Left forelimb (tissue), 1 donor: ENCODE data around the gene PEPD.

ENCODE experiments used
- DNase-seq: peaks from one replicate; pipeline ENCODE4 v3.0.0-alpha.2; 2018; ENCODE audit warnings: low spot score

Gene PEPD

DNA sequence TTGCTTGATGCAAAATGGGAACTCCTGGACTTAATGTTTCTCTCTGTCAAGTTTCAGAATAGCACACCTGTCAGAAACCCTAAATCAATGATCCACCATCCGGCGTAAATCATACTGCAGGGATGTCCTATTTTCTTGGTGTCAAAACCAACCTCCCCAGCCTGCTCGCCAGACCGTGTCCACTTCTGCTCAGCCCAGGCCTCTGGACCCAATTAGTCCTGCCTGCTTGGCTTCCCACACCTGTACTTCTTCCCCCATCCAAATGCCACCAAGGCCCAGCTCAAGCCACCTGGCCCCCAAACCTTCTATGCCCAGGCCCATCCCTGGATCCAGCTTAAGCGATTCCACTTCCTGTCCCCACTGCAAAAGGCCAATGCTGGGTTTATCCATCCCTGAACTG lies 25.1 kb upstream of the PEPD start:
- DNase-seq = no peak

DNA sequence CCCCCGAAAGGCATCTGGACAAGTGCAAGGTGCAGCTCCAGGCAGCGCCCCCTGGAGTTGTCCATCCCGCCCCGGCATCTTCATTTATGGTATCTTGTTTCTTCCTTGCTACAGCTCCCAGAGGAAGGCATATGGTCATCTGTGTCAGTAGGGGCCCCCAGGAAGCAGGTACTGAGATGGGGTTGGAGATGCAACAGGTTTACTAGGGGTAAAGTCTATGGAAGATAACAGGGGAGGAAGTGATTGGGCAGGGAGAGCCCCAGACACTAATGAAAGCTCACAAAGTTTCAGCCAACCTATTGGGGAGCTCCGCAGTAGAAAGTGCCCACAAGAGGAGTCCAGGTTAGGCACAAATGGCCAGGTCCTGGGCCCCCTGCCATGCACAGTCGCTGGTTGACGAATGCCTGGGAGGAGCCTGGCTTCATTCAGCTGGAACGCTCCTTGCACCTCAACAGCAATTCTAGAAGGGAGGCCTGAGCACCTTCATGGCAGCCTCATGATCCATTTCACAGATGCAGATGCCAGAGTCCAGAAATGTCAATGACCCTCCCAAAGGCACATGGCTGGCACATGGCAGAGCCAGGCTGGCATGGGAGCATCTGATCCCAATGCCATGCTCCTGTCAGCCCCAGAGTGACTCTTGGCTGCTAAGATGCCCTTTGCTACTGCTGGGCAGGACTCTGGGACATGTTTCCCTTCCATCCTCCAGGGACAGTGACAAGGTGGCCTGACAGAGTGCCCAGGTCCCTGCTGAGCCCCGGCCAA lies 23.8 kb upstream of the PEPD start:
- DNase-seq = no peak

DNA sequence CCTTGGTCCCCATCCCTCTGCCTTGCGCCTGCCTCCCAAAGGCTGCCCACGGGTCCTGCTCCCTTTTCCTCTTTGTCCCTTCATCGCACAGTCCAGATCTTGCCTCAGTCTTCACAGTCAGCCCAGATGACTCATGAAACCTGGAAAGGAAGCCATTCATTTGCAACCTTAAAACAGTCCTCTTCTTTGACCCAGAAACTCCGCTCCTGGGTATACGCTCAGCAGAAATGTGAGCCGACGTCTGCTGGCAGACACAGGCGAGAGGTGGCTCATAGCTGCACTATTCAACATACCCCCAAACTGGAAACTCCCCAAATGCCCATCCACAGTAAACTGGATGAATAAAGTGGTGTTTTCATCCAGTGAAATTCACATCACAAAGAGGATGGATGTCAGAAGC lies 13.6 kb upstream of the PEPD start:
- no peak for DNase-seq

DNA sequence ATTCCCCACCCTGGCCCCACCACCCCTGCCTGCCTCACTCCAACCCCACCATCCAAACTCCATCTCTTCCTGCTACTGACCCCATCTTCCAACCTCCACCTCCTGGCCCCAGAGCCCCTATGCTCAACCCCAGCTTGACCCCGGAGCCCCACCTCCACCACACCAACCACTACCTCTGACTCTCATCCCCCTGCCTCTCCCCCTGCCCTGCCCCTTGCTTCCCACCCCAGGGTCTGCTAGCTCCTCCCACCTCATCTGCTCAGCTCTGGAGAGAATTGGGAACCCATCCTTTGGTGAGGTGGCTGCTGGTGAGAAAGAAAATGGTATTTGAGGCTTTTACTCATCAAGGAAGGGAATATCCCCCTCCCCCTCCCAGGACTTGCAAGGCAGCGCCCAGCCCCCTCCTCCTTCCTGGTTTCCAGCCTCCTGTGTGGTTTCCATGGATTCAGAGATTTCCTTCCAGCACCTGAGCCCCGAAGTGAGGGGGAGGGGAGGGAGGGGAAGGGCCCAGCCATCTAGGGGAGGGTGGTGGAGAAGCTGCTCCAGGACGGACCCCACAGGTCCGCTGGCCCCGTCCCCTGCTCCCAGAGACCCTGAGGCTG lies 11.4 kb upstream of the PEPD start:
- DNase-seq = no peak

DNA sequence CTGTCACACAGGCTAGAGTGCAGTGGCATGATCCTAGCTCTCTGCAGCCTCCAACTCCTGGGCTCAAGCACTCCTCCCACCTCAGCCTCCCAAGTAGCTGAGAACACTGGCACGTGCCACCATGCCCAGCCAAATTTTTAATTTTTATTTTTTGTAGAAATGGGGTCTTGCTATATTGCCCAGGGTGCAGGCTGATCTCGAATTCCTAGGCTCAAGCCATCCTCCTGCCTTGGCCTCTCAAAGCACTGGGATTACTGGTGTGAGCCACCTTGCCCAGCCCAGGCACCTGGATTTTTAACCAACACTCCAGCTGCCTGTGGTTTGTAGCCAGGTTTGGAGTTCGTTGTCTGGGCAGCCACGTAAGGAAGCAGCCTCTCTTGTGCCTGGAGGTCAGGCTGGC lies 9.3 kb upstream of the PEPD start:
- DNase-seq = no peak

DNA sequence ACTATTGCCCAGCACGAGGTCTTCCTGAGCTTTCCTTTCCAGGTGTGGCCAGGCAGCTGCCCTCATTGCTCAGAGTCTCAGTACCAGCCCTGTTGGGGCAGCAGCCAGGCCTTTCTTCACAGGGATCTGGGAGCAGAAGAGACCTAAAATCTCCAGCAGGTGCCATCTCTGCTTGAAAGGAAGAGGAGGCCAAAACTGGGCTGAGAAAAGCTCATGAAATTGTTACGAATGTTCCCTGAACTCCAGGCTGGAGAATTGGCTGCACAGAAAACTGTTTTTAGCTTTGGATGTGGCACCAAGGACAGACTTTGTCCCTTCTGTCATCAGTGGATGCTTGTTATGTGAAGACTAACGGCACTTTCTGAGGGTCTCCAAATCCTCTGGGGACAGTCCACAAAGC lies 8.7 kb upstream of the PEPD start:
- DNase-seq = no peak

DNA sequence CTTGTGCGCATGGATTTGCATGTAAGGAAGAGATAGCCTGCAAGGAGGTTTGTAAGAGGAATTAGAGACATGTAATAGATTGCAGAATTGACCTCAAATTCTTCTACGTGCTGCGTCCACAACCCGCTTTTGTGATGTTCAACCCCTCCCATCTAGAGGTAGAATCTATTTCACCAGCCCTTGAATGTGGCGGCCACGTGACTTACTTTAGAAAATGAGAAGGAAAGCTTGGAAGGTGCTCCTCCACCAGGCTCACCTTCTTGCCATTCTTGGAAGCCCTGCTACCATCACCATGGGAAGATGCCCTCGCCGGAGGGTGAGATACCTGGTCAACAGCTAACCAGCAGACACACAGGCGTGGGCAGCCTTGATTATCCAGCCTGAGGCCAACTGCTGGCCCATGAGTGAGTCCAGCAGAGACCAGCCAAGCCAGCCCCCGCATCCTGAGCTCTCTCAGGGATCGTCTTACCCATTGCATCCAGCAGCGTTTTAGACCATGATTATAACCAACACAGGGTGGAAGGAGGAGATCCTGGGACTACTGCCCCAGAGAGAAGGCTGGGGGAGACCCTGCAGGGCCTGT lies 7.6 kb upstream of the PEPD start:
- no peak for DNase-seq

DNA sequence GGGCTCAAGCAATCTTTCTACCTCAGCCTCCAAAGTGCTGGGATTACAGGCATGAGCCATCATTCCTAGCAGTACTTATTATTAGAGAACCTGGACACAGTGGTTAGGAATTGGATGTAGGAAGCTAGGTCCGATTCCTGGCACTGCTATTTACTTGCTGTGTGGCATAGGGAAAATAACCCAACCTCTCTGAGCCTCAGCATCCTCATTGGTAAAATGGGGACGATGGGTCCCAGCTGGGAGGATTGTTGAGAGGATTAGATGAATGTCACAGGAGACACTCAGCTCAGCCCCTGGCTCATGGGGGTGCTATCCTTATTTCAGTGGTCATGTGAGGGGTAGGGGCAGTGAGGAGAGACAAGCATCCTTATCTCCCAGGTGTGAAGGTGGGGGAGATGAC lies 6.8 kb upstream of the PEPD start:
- DNase-seq = no peak

DNA sequence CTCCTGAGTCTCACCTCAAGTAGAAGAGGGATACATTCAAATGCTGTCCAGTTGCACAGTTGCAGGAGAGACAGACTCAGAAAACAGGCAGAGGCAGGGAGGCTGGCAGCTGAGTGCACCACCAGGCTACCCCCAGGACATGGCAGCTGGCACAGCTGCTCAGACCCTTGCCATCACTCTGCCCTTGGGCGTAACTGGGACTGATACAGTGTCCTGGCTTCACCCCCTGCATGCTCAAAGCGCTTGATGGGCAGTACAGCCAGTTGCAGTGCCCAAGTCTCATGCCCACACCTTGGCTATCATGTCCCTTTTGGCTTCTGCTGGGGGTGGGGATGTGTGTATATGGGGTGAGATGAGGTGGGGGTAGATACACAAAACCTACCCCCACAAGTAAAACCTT lies 5.5 kb upstream of the PEPD start:
- no peak for DNase-seq

DNA sequence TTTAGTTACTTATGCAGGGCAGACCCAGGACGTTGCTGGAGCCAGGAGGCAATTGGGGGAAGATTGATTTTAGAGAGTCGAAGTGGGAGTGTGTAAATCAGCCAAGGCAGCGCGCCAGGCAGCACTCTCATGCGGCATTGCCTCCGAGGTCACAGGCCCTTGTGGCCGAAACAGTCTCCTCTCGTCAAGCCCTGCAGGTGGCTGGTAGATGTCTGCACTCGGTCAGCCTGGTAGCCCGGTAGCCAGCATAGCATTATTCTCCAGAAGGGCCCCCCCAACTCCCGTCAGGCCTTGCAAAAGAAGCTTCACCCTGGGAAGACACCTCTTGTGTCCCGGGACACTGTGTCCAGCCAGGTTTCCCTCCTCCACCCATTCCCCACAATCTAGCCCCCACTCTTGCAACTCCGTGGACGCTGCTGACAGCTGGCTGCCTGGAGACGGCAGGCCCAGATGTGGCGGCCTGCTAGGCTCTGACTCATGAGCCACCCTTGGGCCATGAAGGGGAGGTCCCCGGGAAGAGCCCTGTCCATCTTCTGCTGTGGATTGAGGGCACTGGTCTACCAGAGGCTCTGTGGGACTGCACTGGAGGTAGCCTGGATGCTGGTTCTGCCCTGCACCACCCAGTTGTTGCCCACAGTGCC lies 2.6 kb upstream of the PEPD start:
- no peak for DNase-seq

DNA sequence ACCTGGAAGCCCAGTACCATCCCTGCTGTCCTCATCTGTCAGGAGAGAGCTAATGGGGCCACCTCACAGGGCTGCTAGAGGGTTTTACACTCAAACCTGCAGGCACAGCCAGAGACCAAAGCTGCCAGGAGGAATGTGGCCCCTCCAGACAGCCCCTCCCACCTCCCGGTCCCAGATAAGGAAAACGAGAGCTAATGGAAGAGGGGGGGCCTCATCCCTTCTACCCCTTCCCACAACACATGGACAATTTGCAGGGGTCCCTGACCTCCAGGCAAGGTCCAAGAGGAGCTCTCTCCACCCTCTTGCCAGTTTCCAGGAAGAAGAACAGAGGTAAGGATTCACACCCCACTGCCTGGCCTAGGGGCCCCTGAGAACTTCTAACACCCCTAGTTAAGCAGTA lies 1.6 kb upstream of the PEPD start:
- no peak for DNase-seq

DNA sequence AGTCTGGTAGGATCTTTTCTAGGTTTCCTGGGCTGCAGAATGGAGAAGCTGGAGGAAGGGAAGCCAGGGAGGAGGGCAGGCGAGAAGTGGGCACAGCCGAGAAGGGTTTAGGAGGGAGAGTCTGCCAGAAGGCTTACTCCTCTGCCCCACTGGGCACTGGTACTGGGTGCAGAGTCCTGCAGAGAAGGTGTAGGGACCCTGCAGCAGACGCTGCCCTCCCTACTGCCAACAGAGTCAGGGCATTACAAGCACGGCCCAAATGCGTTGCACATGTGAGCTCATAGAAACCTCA lies 726 bp upstream of the PEPD start:
- no peak for DNase-seq

DNA sequence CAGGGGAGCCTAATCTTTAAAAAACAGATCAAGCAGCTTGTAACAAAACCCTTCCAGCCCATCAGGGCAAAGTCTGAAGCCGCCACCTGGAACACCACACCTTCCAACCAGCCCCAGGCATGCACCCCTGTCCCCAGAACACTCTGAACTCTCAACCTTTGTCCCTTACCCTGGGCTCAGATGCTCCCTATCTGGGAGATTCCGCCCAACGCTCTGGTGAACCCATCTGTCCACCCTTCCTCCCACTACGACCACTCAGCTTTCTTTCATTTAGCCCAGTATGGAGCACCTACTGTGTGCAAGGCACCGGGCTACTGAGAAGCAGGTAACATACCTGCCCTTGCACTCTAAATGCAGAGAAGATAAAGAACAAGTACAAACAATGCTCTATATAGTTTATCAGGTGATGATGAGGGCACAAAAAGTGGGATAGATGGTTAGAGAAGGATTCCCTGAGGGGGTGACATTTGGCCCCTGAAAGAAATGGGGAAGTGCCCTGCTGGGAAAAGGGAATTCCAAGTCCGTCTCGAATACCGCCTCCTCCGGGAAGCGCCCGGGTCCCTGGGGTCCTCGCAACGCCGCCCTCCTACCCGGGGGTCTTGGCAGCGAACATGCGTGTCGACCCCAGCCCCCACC lies 629 bp downstream of the PEPD start:
- DNase-seq = no peak

DNA sequence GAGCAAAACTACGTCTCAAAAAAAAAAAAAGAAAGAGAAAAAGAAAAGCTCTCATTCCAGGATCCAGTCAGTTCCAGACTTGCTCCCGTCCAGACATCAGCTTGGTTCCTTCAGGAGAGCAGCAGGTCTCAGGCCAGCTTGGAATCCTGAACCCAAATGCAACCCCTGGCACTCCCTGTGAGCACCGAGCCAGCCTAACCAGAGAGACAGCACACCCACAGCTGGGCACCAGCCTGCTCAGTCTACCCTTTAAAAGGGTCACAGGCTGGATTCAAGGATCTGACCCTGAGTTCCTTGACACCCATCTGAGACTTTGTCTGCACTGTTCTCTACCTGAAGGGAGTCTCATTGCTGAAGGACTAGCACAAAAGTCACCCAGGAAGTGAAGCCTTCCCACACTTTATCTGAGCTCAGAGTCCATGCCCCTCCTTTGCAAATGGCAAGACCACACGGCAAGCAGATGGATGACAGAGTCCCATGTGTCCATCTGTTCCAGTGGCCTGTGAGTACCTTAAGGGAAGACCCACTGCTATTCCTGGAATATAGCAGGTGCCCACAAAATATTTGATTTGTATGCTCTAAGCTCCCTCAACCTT lies 1.4 kb downstream of the PEPD start:
- no peak for DNase-seq

DNA sequence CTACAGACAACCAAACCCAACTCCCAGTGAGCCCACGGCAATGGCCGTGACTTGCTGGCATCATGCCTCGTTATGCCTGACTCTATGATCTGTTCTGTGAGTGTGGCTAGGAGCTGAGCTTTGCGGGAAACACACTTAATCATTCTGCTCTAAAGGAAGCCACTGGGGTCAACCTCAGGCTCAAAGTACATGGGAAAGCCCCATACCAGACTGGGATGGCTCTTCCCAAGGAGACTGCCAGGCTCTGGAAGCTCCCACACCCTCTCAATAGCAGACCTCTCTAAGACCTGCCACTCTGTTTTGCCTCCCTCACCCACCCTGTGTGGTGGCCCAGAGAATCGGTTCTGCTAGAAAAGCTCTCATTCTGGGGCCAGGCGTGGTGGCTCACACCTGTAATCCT lies 2.2 kb downstream of the PEPD start:
- no peak for DNase-seq

DNA sequence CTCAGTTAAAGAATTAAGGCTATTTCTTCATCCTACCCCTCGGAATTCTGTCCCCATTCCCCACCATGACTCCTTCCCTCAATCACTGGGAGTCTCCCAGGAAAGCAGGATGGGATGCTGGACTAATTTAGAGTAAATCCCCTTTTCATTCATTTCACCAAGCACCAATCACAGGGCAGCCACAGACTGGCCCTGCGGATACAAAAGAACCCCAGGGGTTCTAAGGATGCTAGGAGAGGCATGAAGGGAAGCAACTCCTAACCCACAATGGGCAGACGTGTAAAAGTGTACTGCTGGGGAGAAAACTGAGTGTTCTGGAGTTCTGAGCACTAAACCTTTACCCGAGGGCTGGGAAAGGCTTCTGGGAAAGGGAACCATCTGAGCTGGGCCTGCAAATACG lies 3.0 kb downstream of the PEPD start:
- DNase-seq = no peak

DNA sequence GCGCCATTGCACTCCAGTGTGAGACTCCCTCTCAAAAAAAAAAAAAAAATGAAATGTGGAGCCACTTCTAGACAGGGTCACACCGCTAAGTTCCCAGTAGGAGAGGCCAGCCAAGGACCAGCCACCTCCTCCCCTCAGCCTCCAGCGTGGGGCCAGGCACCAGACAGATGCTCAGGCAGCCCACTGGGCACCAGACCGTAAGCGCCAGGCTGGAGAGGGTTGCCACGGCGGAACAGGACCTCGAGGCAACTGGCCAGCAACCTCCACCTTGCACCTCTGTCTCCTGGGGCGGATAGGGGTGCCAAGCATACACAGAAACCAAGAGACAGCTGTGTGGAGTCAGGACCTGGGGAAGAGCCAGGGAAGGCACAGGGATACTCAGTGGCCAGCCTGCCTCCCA lies 3.7 kb downstream of the PEPD start:
- no peak for DNase-seq

DNA sequence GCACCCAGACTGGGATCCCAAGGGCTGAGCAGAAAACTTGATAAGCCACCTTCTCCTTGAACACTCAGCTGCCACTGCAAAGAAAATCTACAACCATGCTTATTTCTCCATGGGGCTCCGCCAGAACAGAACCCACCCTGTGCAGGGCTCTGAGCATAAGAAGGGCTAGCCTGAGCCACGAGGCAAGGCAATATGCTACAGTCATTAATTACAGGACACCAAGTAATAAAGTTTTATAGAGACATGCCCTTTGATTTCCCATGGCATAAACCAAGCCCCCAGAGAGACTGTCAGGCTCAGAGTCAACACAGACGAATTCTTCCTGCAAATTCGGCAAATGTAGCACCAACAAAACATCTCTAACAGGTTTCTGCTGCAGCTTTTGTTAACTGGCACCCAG lies 5.7 kb downstream of the PEPD start:
- DNase-seq = no peak

DNA sequence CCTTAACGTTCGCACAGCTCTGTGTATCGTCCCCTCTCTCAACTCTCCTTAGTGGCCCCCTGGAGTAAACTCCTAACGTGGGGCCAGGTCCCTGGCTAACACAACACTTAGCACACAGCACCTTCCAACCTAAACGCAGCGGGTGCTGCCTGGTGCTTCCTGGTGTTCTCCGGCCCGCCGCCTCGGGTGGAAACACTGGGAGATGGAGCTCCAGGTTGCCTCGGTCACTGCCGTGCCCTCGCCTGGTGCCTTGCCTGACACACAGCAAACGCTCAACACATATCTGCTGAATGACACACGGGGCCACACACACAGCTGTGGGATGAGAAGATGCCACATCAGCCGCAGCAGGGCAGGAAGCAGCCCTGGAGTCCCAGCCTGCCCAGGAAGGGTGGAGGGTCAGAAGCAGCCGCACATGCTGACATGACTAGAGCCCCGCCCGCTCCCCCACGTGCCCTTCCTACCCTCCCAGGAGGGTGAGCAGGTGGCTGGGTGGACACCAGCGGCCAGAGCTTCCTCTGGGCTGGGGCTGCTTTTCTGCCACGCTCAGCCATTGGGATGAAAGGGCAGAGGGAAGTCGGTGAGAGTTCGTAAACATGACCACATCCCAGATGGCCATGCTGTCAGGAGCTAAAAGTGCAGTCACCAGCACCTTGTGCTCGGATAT lies 6.6 kb downstream of the PEPD start:
- no peak for DNase-seq

DNA sequence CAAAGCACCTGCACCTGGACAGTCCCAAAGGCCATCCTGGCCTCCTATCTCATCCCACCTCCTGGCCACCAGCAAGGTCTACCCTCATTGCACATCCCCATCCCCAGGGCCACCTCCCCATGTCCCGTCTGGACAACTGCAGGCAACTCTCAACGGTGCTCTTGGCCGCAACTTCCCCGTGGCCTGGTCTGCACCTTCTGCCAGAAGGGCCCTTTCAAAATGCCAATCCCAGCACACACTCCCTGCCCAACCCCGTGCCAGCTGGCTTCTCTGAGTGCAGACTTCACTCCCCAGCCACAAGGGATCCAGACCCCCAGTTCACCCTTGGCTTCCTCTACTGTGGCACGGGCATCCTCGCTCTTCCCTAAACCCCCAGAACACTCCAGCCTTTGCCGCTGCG lies 8.2 kb downstream of the PEPD start:
- DNase-seq = no peak

DNA sequence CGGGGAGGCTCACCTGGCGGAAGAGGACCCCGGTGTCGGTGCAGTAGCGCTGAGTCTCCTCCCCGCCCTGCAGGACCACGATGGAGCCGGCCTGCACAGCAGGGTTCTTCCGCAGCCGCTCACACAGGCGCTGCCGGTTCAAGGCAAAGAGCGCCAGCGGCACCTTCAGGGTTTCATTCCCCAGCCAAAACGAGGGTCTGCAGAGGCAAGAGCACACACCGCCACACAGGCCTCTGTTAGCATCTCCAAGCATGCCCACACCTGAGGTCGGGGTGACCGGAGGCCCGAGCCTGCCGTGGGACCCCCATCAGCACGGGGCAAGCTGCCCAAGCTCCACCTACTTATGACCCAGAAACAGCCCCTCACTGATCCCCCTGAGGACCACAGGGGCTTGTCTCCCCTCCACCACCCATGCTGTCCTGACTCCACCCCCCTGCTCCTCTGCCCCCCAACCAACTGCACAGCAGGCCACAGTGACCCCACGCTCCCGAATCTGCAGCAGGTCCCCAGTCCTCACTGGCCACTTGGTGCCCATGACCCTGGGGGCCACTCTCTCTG lies 8.9 kb downstream of the PEPD start:
- no peak for DNase-seq

DNA sequence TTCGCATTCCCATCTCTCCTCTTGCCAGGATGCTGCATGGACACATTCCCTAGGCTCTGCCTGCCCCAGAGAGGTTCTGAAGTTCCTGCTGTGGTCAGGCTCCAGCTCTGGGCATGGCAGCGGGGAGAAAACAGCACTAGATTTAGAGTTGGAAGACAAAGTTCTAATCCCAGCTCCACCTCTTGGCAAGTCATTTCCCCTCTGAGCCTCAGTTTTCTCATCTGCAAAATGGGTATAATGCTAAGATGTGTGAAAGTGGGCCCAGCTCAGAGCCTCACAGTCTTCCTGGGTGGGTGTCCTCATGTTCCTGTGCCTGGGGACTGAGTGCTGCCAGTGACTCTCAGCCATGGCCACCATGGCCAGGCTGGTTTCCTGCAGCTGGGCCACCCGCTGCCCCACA lies 9.6 kb downstream of the PEPD start:
- no peak for DNase-seq
